Skin epidermis (tissue), 12 donors: ENCODE results near the gene SRPK3.

ENCODE experiments used
- H3K27ac ChIP-seq, 21 experiments: fragments of 200-600 bp; sonication (generic) in 11 of 21; one replicate each; pipeline ENCODE4 v1.5.0; 2020; ENCODE audit warnings: mild to moderate bottlenecking in 3 of 21, inconsistent platforms in 2 of 21, moderate library complexity in 2 of 21
- H3K4me3 ChIP-seq, 7 experiments: fragments of 200-600 bp; sonication (generic) in 2 of 7; one replicate each; pipeline ENCODE4 v1.5.0; 2020; ENCODE audit warnings: inconsistent platforms in 2 of 7, mild to moderate bottlenecking in 2 of 7, moderate library complexity in 1 of 7

Gene SRPK3

DNA sequence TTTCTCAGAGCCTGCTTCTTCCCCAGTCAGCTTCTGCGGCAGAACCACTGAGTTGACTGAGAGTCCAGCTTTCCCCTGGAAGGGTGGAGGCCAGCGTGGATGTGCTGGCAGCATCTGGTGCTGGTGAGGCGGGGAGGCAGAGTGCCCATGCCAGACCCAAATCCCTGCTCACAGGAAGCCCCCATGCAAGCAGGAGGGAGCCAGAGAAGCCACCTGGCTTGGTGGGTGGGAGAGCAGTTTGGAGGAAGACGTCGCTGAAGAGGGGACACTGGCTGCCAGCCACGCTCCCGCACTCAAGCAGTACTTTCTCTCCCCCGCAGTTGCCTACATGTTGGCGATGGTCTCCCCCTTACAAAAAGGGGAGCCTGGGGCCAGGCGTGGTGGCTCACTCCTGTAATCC is 43.5 kb downstream of the SRPK3 start:
- Histone ChIP-seq H3K27ac (no peak overlapping the region), H3K4me3 (no peak overlapping the region)

DNA sequence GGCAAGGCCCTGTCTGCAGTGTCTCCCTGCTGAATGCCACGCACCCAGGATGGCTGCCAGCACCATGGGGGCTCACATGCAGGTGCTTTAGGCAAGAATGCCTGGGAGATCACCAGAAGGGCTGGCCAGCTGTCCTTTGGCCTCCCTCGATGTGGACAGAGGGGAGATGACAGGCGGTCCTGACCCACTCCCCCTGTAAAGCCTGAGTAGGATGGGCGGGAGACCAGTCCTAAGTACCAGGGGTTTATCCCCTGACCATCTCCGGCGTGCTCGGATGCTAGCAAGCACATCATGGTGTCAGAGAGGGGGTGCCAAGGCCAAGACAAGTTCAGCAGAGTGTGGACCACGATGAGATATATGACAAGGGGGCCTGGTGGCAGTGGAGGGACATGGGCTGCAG is 44.2 kb downstream of the SRPK3 start:
- Histone ChIP-seq H3K4me3 (no peak overlapping the region), H3K27ac (no peak overlapping the region)

DNA sequence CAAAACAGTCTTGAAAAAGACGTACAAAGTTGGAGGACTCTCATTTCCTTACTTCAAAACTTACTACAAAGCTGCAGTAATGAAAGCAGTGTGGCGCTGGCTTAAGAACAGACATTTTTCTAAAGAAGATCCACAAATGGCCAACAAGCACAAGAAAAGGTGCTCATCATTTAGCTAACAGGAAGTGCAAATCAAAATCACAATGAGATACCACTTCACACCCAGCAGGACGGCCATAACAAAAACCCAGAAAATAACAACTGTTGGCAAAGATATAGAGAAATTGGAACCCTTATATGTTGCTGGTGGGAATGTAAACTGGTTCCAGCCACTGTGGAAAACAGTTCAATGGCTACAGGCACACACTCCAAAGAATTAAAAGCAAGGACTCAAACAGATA is 46.2 kb downstream of the SRPK3 start:
- Histone ChIP-seq H3K4me3 (no peak overlapping the region), H3K27ac (no peak overlapping the region)

DNA sequence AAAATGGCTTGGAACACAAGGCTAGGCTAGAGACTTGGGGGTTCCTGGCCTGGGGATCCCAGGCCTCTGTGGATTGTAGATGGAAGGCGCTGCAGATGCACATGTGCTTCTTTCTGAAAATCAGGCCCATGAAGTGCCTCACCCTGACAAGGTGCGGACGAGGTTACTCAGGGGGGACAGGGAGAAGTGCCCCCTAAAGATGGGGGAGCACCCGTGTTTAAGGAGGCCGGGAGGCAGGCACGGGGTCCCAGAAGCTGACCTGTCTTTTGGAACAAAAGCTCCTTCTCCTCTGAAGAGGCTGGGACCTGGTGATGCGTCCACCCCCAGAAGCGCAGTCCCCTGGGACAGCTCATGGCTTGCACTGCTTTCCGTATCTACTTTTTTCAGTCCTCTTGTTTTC is 47.1 kb downstream of the SRPK3 start:
- no peak overlapping the region for H3K4me3 ChIP-seq

DNA sequence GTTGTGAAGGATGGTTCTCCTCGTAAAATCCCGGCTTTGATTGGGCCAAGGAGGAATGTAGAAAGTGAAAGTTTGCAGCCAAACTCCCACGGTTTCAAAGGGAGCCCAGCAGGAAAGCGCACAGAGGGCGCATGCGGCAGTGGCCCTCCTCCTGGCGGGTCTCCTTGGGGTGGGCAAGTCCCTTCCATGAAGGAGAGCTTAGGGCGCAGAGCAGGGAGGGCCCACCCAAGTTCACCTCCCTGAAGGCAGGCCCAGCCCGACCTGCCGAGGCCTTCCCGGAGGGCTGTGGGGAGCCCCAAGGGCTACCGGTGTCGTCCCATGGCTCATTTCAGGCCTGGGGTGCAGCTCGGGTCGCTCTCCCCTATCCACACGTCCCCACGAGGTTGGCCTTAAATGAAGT is 47.5 kb downstream of the SRPK3 start:
- Histone ChIP-seq H3K4me3 (no peak overlapping the region), H3K27ac (no peak overlapping the region)

More for the DNA sequence above, 47.1 kb downstream of the SRPK3 start:
- H3K27ac ChIP-seq: no peak overlapping the region

DNA sequence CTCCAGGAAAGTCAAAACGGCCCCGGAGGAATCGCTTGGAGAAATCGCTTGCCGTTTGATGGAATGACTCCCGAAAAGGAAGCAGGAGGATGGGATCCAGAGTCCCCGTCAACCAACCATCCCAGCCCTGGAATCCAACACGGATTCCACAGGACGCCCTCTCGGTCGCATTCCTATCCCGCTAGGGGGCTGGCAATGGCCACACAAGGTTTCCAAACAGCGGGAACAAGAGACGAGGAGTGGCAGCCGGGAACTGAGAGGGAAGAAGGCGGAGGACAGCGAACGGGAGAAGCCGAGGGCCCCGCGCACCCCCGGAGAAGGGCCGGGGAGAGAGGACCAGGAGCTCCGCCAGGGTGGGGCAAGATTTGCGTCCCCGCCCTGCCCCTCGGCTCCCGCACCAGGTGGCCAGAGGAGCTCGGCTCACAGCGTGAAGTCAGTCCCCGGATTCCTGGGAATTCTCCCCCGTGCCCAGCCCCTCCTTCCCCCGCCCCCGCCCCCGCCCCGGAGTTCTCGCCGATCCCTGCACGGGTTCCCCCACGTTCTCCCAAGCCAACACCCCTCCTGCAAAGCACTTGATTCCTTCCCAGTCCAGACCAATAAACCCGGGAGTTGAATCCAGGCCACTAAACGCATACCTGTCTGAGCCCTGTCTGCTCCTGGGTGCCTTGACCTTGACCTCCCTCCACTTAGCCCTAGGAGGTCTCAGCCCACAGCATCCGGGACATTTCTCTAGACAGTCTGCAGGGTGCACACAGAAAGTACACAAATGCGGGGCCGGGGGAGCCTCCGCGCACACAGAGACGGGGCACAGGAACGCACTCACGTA is 48.1 kb downstream of the SRPK3 start:
- peak overlapping the region in 5 of 7 experiments; percentile 18 to 37 (median 21) for H3K4me3 ChIP-seq

DNA sequence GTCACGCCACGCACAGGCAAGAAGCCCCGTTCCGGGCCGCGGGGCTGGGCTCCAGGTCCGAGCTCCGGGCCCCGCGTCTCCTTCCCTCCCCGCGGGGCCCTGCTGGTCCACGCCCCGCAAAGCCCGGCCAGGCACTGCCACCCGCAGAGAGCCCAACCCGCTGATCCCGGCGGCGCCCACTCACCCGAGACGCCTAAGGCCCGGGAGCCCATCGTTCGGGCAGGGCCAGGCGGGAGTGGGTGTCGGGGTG is 48.6 kb downstream of the SRPK3 start:
- H3K27ac ChIP-seq: no peak overlapping the region
- H3K4me3 ChIP-seq: peak overlapping the region in 6 of 7 experiments; percentile 18 to 37 (median 20)

More for the DNA sequence above, 48.1 kb downstream of the SRPK3 start:
- H3K27ac ChIP-seq: no peak overlapping the region

DNA sequence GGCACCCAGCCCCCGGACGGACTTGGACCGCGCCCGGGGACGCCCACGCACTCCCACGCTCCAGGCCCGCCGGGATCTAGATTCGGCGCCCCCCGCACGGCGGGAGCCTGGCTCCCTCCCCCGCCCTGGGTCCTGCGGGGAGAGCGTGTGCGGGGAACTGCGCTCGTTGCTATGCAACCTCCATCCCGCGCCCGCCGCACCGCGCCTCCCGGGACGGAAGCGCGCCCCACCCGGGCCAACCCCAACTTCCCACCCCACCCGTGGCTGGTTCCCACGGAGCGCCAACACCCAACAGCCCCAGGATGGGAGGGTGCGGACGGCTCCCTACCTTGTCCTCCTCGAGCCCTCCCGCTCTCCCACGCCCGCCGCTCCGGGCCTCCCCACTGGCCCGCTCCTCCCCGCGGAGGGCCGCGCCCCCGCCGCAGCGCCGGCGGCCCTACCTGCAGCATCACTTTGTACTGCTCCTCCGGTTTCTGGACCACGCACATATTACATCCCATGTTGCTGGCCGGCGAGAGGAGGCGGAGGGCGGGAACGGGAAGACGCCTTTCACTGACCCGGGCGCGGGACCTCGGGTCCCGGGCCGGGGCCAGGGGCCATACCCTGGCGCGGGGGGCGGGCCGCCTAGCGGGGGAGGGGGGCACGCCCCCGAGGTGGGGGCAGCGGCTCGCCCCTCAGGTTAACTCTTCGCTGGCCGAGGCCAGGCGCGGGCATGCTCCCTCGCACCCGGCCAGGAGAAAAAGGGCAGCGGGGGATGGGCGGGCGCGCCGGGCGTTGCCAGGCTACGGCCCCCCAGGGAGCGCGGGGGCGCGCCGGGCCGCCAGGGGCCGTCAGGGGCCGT is 49.2 kb downstream of the SRPK3 start, which contains the start of gene PDZD4:
TSS of gene PDZD4 (minus strand) at position 746 of the 841 bp plus-strand sequence. CDS start at position 500, 246 bp downstream.
- H3K27ac ChIP-seq: no peak within 1 kb of the TSS
- peak within 1 kb of the TSS in 6 of 7 experiments; percentile 18 to 37 (median 20) for H3K4me3 ChIP-seq

DNA sequence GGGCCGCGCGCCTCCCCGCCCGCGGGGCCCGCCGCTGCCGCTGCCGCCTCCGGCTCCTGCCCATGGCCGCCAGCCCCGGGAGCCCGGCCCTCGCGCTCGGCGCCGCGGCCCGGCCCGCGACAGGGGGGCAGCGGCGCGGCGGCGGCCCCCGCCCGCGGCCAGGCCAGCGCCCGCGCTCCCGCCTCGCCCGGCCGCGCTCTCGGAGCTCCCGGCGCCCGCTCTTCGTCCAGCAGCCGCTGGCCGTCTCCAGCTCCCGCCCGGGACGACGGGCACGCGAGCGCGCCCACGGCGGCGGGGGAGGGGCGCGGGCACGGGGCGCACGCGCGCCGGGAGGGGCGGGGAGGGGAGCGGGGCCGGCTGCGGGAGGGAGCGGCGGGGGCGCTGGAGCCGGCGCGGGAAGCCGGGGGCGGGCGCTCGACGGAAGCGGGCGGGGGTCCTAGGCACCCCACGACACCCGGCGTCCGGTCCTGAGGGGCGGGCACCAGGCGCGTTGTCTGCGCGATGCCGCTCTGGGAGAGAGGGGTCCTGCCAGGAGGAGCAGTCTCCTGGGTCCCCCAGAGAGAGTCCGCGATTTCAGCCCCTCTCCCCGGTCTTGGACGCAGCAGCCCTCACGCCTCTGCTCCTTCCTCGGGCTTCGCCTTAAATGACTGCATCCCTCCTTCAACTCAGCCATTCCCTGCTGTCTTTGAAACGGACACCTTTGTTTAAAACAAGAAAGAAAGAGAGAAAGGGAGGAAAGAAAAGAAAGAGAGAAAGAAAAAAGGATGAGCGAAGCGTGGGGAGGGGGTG is 50.0 kb downstream of the SRPK3 start:
- Histone ChIP-seq H3K27ac (no peak overlapping the region), H3K4me3 (peak overlapping the region in 2 of 7 experiments; percentile 18 to 31)

DNA sequence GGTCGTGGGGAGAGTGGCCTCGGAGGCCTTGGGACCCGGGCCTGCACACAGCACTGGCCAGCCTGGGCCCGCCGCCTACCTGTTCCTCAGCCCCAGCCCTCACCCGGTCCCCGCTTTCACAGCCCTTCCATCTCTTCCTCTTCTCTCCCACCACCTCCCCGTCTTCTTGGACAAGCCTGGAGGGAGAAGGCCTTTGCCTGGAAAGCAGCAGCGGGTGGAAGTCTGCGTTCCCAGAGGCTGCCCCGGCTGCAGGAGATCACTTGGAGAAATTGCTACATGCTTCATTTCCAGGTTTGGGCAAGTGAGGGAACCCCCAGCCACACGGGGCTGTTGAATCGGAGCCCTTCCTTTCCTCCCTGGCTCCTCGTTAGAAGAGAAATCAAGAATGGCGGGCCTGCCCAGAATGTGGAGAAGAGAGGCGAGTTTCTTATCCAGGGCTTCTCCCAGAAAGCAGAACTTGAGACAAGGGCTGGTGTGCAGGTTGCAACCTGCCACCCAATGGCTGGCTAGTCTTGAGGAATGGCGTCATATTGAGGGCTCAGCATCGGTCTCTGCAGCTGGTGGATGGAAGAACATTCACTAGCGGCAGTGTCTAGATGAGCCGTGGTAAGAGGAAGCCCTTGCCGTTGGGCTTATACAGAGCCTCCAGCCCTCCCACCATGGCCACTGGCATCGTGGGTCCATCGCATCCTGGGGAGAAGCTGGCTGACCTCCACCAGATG is 50.7 kb downstream of the SRPK3 start:
- Histone ChIP-seq H3K4me3 (no peak overlapping the region), H3K27ac (no peak overlapping the region)

DNA sequence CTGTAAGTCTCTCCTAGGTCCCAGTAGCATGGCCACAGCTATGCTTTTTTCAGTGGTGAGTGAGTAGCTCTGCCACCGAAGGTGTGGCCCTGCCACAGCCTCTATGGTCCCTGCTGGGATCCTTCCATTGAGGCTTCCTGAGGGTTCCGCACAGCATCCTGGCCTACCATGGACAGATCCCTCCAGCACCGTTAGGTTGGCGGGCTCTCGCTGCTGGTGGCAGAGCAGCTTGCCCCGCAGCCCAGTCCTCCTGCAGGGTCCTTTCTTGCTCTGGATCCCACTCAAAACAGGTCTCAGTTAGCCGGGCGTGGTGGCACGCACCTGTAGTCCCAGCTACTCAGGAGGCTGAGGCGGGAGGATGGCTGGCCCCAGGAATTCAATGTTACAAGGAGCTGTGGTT is 51.9 kb downstream of the SRPK3 start:
- Histone ChIP-seq H3K4me3 (no peak overlapping the region), H3K27ac (no peak overlapping the region)
